ENCODE data around the gene SEMA5B. TPM values are rescaled to one million over a fixed set of nuclear protein-coding genes. Genes with fewer than 3 reads are reported as not detected.

Gene SEMA5B
- total and polyA plus RNA-seq, 9 of the 15 experiments (the other 6 are each of a cell fraction or from before 2014, with no cell fraction given) = not detected

DNA sequence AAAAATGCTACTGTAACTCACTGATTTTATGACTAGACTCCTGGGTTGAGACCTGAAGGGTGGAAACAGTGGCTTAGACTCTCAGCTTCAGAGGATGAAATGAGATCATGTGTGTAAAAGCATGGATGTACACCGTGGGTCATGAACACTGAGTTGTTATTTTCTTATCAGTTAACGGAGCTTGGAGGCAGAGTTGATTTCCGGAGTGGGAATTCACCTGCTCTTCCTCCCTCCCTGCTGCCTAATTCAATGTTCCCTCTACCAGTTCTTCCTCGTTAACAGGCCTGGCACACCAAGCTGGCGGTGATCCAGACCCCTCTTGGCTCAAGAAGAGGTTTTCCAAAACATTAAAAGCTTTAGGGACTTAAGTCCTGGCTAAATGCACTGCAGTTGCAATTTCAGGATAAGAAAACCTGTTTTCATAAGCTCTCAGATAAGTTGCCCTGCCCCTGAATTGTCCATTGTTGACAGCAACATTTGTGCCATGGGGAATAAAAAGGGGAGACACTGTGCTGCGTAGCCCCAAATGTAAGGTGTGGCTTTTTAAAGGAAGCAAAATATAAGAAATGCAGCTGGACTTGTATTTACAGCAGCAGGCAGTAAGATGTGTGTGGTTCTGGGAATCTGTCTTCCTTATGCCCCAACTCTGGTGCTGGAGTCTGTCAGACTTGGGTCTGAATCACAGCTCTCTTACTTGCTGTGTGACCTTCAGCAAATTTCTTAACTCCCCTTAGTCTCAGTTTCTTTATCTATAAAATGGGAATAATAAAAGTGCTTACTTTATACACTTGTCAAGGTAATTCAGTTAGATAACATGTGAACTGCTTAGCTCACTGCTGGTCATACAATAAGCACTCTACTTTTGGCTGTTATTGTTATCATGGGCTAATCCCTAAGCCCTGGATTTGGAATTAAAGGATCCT is 49.2 kb upstream of the SEMA5B start:
- peaks cover 29% of the 10 kb centered on the region for H4K20me1 ChIP-seq (replicated peaks; ENCODE audit: control insufficient read depth, insufficient read depth, low read length)
- H3K4me2 ChIP-seq (ENCODE audit: insufficient read depth, low read length) = peak overlapping the region; percentile 26; the same call in 1 of the 2 replicates

More for the DNA sequence above, 49.2 kb upstream of the SEMA5B start:
- peaks cover 11% of the 10 kb centered on the region for H3K9me1 ChIP-seq (ENCODE audit: control insufficient read depth, insufficient read depth, low read length)
- H3K27me3 ChIP-seq (ENCODE audit: control insufficient read depth in 2 of 2, insufficient read depth in 2 of 2, low read length in 2 of 2) = no peaks in the 10 kb centered on the region
- POLR2A ChIA-PET = interaction anchor here (1.2 kb wide), 1 partner anchor 9 kb away, joined by 20 read pairs; the partner anchor contains the start of gene PDIA5
- no TSS peak for BruUV-seq (replicated peaks)
- H3K27ac ChIP-seq (ENCODE audit: extremely low read depth, low read depth, low read length) = peak overlapping the region; percentile 14; the same call in 2 of the 3 replicates
- intact Hi-C loops (cut with micrococcal nuclease) = no loop called here
- in situ Hi-C loops (cut with MboI) = no loop called here
- H2AFZ ChIP-seq (ENCODE audit: low read depth, low read length) = no peak overlapping the region
- H3K36me3 ChIP-seq (ENCODE audit: control insufficient read depth, insufficient read depth, low read length) = peaks cover 8% of the 10 kb centered on the region; the same call in 2 of the 3 replicates
- DNase-seq (ENCODE audit: extremely low read depth in 1 of 4, low spot score in 3 of 4) = no peak
- no peak overlapping the region for H3K4me3 ChIP-seq
- no peaks in the 10 kb centered on the region for H3K9me3 ChIP-seq (replicated peaks; ENCODE audit: control insufficient read depth, insufficient read depth, low read depth, low read length)
- peaks cover 7 to 52% of the 10 kb centered on the region in 2 experiments for H3K4me1 ChIP-seq (replicated peaks in 1 of 2; ENCODE audit: control insufficient read depth in 2 of 2, insufficient read depth in 2 of 2, low read length in 2 of 2)
- CTCF ChIA-PET (ENCODE audit: low intra/inter-chr PET ratio) = no interaction called here
- peak overlapping the region in 1 of 2 experiments; percentile 1; a peak in 1 of 4 replicates for H3K9ac ChIP-seq (ENCODE audit: insufficient read depth in 1 of 2, low read depth in 2 of 2, low read length in 2 of 2)
- TF ChIP-seq HDAC2 (IDR thresholded peaks at IDR 0.05) (0 out of 2 replicates have a peak, but pooled peaks have one; percentile 42), CBFA2T3 (IDR thresholded peaks at IDR 0.05) (0 out of 2 replicates have a peak, but pooled peaks have one; percentile 7), ETV1 (tag; conservative IDR thresholded peaks at IDR 0.05; ENCODE audit: low read depth) (peak; percentile 28; the same call in 1 of the 2 replicates), ESRRA (IDR thresholded peaks at IDR 0.05; ENCODE audit: borderline replicate concordance, low read depth) (peak; percentile 38; the same call in 1 of the 2 replicates), ADNP (tag; IDR thresholded peaks at IDR 0.05) (peak; percentile 38; the same call in 1 of the 2 replicates), EWSR1 (IDR thresholded peaks at IDR 0.05; ENCODE audit: borderline replicate concordance, low read depth, partially characterized antibody) (no peak), KDM1A (IDR thresholded peaks at IDR 0.05) (peak; percentile 24 to 59; a peak in 3 of 4 replicates), FOXM1 (IDR thresholded peaks at IDR 0.05; ENCODE audit: low read depth) (no peak), FOXM1 (CRISPR knock-in tag; IDR thresholded peaks at IDR 0.05; ENCODE audit: low read depth) (no peak), ZNF699 (CRISPR knock-in tag; IDR thresholded peaks at IDR 0.05; ENCODE audit: insufficient replicate concordance) (no peak), RBM25 (IDR thresholded peaks at IDR 0.05; ENCODE audit: low read depth, low read length, severe bottlenecking) (peak; percentile 91), BCOR (IDR thresholded peaks at IDR 0.05) (peak; percentile 73; the same call in 1 of the 2 replicates)
- WGBS (ENCODE audit: insufficient coverage, low coverage, missing lambda C conversion rate) = 19% methylated on average over 6 of the region's 6 CpGs
- no peak for FAIRE-seq
- no peak for ATAC-seq
- peaks cover 96% of the 10 kb centered on the region for H3K79me2 ChIP-seq (ENCODE audit: control insufficient read depth, insufficient read depth, low read length)

Data from K562 (cell line).